ENCODE data around the gene FAM43B.

FAM43B gene

GRCh38 chr1:20551161-20551560 is 1.2 kb upstream of the FAM43B start:
- DNase-seq (ENCODE audit: low spot score) = no peak

- DNase-seq (ENCODE audit: low spot score) = peak; percentile 58
These were observed 514 bp downstream of the FAM43B start for GRCh38 chr1:20552728-20553445.

GRCh38 chr1:20555025-20555757 is 2.8 kb downstream of the FAM43B start:
- no peak for DNase-seq (ENCODE audit: low spot score)

- no peak for DNase-seq (ENCODE audit: low spot score)
These were observed 3.4 kb downstream of the FAM43B start for GRCh38 chr1:20555758-20556120.

- no peak for DNase-seq (ENCODE audit: low spot score)
These were observed 5.8 kb downstream of the FAM43B start for GRCh38 chr1:20558191-20558590.

- DNase-seq (ENCODE audit: low spot score) = no peak
These were observed 8.6 kb downstream of the FAM43B start for GRCh38 chr1:20560966-20561365.

- DNase-seq (ENCODE audit: low spot score) = no peak
These were observed 12.9 kb downstream of the FAM43B start for GRCh38 chr1:20565234-20565633.

- DNase-seq (ENCODE audit: low spot score) = no peak
These were observed 17.2 kb downstream of the FAM43B start for GRCh38 chr1:20569523-20570098.

- DNase-seq (ENCODE audit: low spot score) = no peak
These were observed 19.1 kb downstream of the FAM43B start for GRCh38 chr1:20571427-20571826.

GRCh38 chr1:20573987-20574386 is 21.6 kb downstream of the FAM43B start:
- DNase-seq (ENCODE audit: low spot score) = no peak

GRCh38 chr1:20574686-20575540 is 22.5 kb downstream of the FAM43B start:
- peak; percentile 93 for DNase-seq (ENCODE audit: low spot score)

GRCh38 chr1:20575541-20576336 is 23.4 kb downstream of the FAM43B start:
- DNase-seq (ENCODE audit: low spot score) = no peak

- DNase-seq (ENCODE audit: low spot score) = no peak
These were observed 25.7 kb downstream of the FAM43B start for GRCh38 chr1:20578062-20578461.

GRCh38 chr1:20578721-20579395 is 26.5 kb downstream of the FAM43B start:
- DNase-seq (ENCODE audit: low spot score) = no peak

- DNase-seq (ENCODE audit: low spot score) = peak; percentile 36
These were observed 32.5 kb downstream of the FAM43B start for GRCh38 chr1:20584890-20585289.

- DNase-seq (ENCODE audit: low spot score) = no peak
These were observed 34.7 kb downstream of the FAM43B start for GRCh38 chr1:20586953-20587660.

- DNase-seq (ENCODE audit: low spot score) = no peak
These were observed 35.3 kb downstream of the FAM43B start for GRCh38 chr1:20587661-20588053.

GRCh38 chr1:20588634-20589225 is 36.4 kb downstream of the FAM43B start, which contains the start of gene CDA:
CDA (plus strand) TSS chr1:20589097; CDS start chr1:20589130, 33 bp downstream.
- peak; percentile 76 for DNase-seq (ENCODE audit: low spot score)

- no peak for DNase-seq (ENCODE audit: low spot score)
These were observed 37.2 kb downstream of the FAM43B start for GRCh38 chr1:20589331-20590278.
